GM18867 (cell line): ENCODE measurements around the gene DNAH5.
A peak's percentile ranks its signal among the peaks of the same experiment; 100 is the strongest.
"Not testable (repeated sequence)": the region's sequence is repeated elsewhere in the genome, so short reads cannot be mapped to it uniquely, and the experiment has no call there.

Experiments used
- ATAC-seq: cut with Tn5 transposase; IDR thresholded peaks from one replicate; pipeline ENCODE4 v1.9.1; 2021; ENCODE audit warnings: mild to moderate bottlenecking, moderate library complexity; ENCODE audit not compliant: unreplicated experiment

The DNAH5 gene, protein sequence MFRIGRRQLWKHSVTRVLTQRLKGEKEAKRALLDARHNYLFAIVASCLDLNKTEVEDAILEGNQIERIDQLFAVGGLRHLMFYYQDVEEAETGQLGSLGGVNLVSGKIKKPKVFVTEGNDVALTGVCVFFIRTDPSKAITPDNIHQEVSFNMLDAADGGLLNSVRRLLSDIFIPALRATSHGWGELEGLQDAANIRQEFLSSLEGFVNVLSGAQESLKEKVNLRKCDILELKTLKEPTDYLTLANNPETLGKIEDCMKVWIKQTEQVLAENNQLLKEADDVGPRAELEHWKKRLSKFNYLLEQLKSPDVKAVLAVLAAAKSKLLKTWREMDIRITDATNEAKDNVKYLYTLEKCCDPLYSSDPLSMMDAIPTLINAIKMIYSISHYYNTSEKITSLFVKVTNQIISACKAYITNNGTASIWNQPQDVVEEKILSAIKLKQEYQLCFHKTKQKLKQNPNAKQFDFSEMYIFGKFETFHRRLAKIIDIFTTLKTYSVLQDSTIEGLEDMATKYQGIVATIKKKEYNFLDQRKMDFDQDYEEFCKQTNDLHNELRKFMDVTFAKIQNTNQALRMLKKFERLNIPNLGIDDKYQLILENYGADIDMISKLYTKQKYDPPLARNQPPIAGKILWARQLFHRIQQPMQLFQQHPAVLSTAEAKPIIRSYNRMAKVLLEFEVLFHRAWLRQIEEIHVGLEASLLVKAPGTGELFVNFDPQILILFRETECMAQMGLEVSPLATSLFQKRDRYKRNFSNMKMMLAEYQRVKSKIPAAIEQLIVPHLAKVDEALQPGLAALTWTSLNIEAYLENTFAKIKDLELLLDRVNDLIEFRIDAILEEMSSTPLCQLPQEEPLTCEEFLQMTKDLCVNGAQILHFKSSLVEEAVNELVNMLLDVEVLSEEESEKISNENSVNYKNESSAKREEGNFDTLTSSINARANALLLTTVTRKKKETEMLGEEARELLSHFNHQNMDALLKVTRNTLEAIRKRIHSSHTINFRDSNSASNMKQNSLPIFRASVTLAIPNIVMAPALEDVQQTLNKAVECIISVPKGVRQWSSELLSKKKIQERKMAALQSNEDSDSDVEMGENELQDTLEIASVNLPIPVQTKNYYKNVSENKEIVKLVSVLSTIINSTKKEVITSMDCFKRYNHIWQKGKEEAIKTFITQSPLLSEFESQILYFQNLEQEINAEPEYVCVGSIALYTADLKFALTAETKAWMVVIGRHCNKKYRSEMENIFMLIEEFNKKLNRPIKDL (N-terminal part only)

DNA sequence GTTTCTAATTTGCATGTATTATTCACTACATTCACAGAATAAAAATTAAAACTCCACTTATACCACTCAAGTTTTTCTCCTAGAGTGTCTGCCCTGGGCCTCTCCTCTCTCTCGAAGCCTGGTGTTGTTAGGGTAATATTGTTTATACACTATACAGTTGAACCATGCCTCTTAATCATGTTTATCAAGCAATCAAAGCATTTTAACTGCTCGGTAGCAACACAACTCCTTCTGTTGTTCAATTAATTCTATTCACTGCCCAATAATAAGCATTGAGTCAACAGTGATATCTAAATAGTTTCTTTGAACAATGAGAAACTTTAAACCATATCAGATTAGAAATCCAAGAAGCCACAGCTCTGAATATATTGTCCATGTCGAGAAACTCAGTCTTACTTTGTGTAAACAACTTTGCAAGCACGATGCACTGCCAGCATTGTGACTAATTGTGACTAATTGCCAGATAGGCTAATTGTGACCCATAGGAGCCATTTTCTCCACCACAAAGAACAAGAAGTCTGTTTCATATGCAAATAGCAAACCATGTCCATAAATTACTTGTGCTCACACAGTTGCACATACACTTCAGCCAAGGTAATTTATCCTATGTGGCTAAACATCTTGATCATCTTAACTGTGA lies at the start of gene DNAH5:
TSS of gene DNAH5 (minus strand) at position 129 of the 640 bp plus-strand sequence. CDS start 250 bp downstream, outside the sequence.
- no peak for ATAC-seq

DNA sequence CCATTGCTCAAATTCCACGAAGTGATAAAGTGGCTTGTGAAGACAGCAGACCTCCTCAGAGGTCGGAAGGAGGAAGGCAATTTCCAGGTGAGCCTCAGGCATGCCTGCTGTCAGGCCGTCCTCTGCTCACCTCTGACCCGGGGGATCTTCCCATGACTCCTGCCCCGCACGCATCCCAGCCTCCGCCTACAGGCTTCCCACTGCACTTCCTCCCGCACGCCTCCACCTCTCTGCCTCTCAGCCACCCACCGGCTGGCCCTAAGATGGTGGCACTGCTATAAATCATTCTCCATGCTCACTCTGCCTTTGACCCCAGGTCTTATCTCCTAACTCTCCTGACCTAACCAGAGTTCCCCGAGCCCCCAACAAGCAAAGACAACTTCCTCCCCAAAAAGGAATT lies 49.4 kb upstream of the DNAH5 start:
- ATAC-seq, result no peak

DNA sequence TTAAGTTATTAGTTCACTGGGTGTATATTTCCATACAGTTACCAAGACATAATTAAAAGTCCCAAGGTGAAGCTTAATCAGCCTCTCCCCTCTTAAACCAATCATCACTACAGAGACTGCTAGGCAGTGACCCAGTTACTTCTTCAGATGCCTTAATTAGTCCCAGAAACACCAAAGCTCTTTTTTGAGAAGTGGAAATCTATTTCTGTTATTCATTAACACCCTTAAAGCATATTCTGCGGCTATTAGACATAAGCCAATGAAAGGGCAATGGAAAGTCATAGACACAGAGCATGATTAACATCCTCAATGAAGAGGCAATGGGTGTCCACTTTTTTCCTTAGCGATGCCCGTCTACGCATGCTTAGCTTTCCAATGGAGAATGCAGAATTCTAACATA lies 48.3 kb upstream of the DNAH5 start:
- no peak for ATAC-seq

DNA sequence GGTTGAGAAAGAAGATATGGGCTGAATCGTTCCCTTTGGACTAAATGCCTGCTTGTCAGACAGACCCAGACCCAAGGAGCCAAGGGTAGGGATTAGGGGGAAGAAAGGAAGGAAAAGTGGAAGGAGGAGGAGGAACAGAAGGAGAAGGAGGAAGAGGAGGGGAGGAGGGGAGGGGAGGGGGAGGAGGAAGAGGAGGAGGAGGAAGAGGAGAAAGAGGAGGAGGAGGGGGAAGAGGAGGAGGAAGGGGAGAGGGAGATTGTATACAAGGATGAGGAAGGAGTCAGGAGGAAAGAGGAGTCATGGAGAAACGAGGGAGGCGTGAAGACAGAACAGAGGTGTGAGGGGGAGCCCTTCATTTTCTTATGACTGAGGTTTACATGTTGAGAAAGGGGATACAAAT lies 46.9 kb upstream of the DNAH5 start:
- no peak for ATAC-seq

DNA sequence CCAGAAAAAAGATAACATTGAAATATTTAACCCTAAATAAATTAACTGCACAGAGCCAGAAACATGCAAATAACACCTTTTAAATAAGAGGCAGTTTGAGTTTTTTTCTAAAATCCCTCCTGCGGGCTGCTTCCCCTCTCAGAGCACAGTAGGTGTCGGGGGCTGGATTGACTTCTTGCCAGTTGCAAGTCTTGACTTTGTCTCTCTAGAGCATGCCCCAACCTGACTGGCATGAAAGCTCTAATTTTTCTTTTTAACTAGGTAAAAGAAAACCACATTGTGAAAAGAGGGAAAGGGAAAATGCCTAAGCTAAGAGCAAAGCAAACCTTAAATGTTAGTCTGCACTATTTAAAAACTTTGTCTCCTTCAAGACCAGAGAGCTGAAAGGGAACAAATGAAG lies 46.4 kb upstream of the DNAH5 start:
- ATAC-seq, result no peak

DNA sequence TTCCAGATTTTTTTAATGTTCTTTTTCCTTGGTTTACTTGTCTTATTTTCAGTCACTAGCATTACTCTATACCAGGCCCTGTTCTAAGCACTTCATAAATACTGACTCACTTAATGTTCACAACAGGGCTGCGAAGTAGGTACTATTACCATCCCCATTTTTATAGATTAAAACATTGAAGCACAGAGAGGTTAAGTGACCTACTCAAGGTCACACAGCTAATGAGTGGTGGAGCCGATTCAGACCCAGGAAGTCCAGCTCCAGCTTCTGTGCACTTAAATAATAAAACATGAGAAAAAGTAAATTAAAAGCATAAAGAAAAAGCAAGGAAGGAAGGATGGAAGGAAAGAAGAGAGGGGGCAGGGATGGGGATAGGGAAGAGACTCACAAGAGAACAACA lies 45.3 kb upstream of the DNAH5 start:
- no peak for ATAC-seq

DNA sequence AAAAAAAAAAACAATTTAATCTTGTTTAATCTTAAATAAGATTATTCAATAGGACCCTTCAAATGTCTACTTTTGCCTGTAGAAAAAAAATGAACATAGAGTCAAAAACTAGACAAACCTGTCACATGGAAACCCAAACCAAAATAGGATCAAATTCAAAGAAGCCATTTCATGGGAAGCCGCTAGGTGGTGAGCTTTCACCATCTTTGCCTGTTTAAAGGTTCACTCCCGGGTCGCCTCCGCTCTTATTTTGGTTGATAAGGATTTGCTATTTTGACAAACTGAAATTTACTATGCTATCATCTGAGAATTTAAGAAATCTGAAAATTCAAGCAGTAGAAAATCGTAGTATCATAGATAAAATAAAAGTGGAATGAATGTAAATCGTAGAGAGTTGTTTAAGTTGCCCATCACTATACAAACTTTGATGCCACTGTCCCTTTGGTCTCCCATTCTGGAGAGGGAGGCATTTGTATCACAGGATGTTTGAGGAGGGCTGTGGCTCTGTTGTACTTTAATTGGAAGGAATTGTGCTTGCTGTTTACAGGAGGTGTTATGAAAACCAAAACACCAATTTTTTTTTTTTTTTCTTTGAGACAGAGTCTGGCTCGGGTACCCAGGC lies 43.5 kb upstream of the DNAH5 start:
- peak; percentile 70 for ATAC-seq

DNA sequence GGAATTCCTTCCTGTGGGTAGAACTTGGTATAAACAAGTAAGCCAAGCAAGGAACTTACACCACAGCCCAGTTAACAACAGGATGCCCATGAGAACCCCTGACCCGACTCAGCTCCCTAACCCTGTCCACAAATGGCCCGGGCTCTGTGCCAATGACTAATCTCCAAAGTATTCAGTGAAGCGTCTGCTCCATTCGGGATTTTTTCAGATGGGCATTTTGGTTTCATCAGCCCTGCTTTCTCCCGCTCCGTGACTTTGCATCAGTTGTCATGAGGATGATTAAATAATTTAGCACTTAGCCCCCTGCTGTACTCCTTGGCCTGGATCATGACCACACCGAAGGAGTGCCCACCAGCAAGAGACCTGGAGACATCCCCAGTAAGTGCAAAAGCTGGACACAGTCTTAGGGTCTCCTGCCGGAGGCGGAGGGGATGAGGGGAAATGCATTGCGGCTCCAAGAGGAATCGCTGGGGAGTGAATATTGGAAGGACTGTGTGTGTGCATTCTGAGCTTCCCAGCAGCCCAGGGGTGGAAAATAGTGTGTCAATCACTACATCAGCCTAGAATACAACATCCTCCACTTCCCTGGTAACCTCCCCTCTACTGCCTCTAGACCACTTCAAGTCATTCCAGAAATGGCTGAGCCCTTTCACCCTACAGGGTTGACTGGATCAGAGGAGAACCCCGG lies 41.4 kb upstream of the DNAH5 start:
- ATAC-seq, result no peak

DNA sequence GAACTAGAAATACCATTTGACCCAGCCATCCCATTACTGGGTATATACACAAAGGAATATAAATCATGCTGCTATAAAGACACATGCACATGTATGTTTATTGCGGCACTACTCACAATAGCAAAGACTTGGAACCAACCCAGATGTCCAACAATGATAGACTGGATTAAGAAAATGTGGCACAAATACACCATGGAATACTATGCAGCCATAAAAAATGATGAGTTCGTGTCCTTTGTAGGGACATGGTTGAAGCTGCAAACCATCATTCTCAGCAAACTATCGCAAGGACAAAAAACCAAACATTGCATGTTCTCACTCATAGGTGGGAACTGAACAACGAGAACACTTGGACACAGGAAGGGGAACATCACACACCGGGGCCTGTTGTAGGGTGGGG lies 40.4 kb upstream of the DNAH5 start:
- not testable (repeated sequence) for ATAC-seq

DNA sequence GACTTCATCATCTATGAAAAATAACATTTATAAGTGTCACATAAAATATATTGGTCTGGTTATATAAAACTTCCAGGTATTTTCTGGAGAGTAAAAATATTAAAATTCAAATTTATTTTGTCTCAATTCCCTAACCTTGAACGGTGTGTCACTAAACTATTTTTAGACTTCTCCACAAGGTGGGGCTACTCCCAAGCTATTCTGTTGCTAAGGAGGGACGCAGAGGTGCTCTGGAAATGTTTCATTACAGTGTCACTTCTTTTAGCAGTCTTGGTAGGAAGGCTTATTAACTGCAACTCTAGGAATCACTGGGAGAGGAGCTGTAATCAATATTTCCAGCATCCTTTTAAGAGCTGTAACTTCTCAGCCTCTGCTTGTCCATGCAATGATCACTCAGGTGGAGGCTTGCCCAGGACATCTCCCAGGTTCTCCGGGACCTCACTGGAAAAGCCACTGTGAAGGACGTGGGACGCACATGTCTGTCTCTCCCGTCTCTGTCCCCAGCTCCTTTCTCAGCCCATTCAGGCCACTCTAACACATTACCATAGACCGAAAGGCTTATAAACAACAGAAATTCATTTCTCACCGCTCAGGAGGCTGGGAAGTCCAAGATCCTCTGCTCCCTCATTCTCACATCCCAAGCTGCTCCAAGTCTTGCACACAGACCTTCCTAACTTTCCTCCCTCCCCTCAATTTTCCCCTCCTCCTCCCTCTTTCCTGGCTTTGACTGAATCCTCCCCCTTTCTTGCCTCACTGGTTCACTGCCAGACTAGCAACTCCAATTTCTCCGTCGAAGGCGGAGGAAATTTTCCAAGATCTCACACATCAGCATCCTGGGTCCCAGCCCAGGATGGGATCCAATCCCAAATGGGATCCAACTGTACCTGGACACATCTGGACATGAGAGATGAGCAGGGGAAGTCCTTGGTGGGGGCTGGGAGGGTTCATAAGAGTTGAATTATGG lies 32.7 kb upstream of the DNAH5 start:
- ATAC-seq, result no peak

DNA sequence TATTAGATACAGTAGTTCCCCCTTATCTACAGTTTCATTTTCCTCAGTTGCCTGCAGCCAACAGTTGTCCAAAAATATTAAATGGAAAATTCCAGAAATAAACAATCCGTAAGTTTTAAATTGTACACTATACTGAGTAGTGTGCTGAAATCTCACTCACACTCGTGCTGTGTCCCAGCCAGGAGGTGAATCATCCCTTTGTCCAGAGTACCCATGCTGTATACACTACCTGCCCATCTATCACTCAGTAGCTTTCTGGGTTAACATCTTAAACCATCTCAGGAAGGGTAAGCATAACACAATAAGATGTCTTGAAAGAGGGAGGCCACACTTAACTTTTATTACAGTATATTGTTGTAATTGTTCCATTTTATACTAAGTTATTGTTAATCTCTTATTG lies 31.7 kb upstream of the DNAH5 start:
- no peak for ATAC-seq

DNA sequence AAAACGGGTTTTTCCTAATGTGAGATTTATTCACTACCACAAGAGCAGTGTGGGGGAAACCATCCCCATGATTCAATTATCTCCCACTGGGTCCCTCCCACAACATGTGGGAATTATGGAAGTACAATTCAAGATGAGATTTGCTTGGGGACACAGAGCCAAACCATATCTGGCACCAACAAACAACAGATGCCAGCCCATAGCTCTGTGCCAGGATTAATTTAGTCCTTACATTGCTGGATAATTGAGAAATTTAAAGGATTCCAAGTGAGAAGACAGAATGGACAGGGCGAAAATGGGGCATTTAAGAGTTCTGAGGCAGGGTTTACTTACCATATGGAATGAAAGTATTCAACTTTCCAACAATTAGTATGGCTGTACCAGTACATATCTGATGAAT lies 30.8 kb upstream of the DNAH5 start:
- no peak for ATAC-seq

DNA sequence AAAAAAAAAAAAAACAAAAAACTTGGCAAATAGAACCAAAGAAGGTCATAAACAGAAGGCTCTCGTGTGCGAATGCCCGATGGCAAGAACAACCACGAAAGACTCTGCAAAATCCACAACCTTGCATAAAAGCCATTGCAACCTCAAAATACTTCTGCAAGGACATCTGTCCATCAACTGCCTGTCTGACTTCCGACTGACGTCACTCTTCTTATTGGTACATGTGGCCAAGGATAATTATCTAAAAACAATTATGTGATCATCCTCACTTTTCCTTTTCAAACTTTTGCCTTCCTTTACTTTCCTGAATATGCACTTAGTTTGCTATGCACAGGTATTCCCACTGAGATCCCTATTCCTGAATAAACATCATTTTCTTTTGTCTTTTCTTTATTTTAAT lies 29.2 kb upstream of the DNAH5 start:
- no peak for ATAC-seq

DNA sequence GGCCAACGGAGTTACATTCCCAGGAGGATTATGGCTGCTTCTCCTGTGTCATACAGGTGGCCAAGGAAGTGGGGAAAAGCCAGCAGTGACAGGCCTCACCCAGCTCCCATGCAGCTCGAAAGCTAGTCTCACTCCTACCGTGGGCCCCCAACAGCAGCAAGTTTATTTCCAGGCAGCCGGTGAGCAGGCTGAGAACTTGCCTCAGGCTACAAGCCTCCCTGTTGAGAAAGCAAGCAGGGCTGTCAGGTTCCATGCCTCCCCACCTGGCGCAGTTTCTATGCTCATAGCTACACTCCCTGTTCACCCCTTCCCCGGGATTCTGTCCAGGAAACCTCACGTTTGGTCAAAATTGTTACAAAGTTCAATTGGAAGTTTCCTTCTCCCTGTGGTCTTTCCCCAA lies 27.5 kb upstream of the DNAH5 start:
- no peak for ATAC-seq

DNA sequence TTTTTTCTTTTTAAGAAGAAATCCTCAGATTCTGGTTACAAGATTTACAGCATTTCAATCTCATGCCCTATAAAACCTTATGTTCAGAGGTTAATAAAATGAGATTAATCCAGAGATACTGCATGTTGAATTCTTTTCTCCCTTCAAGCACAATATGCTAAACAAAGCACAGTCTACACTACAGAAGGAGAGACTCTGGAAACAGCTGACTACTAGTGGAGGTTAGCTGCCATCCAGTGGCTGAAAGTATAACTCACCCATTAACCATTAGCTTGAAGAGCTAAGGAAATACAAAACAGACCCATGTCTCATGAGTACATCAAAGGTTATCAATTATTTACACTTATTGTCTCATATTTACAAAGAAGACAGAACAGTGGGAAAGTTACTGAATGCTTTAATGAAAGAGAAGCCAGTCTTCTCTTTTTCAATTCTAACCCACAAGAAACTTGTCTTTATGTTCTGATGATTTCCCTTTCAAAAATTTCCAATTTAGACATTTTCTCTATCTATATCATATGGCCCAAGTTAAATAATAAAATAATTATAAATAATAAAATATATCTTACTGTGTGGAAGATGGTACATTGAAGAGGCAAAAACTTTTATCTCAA lies 12.7 kb upstream of the DNAH5 start:
- ATAC-seq, result peak; percentile 95

DNA sequence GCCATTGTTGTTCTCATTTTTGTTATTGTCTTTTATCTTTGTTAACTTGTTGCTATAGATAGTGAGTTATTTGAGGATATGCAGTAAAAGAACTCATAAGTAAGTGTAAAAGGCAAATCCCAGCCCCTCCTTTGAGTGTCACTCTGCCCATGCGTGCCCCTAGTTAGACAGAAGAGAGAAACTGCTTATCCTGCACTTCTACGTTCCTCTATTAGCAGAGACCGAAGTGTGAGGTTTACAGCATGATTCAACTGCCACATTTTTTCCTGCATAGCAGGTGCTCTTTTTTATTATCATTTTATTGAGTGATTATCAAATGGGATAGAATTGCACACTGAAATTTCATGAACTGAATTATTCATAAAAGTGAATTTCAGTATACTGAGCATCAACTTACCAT lies 12.0 kb upstream of the DNAH5 start:
- no peak for ATAC-seq

DNA sequence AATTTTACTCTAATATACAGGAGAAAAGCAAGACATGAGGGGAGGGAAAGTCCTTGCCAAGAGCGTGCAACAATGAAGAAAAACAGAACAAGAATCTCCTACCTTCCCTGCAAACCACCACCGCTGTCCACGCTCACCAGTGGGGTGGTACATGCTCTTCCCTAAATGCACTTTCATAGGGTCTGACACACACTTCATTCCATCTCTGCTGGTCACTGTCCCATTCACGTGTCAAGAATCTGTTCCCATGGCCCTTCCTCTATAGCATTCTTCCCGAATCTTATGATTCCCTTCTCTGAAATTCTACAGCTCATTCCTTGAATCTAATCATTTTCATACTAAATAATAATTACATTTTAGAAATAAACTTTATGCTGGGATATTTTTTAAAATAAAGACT lies 11.4 kb upstream of the DNAH5 start:
- no peak for ATAC-seq

DNA sequence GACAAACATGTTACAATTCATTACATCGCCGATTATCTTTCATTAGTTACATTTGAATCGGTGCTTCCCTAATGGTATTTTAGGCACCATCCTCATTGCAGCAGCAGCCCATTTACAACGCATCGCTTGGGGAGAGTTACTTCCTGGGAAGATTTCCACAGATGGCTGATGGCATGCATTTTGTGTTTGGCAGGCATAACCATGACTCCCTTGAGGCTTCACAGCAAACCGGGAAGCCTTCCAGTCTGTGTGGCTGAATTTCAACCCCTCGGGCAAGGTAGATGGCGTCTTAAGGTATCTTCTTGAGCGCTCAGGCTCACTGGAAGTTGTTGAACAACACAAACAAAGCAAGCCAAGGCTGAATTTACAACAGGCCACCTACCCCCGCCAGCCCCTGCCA lies 1.6 kb upstream of the DNAH5 start:
- ATAC-seq, result no peak
